ENCODE data around the gene DNAJB1. TPM values are rescaled to one million over a fixed set of nuclear protein-coding genes. Genes with fewer than 3 reads are reported as not detected.
"Not testable (repeated sequence)": the region's sequence is repeated elsewhere in the genome, so short reads cannot be mapped to it uniquely, and the experiment has no call there.

Gene DNAJB1
- total RNA-seq, 4 donors from 2014 or later = 96.2 to 107 (median 99.6) TPM

DNA sequence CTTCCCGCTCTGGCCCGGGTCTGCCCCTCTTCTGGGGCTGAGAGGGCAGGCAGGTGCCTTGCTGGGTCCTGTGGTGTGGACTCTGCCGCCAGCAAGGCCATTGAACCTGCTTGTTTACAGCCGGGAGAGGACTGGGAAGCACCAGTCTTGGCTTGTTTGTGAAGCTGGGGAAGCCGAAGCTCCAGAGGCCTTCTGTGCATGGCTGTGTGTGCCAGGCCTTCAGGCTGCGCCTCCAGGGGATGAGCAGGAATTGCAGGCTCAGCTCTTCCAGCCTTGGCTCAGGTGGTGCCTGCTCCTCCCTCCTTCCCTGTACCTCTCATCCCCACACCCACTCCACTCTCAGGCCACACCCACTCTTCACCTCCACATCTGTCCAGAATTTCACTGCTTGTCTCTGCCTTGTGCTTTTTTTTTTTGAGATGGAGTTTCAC is 36.2 kb upstream of the DNAJB1 start:
- TF ChIP-seq POLR2A (IDR thresholded peaks at IDR 0.05) = no peak
- TF ChIP-seq, protein P1, sequence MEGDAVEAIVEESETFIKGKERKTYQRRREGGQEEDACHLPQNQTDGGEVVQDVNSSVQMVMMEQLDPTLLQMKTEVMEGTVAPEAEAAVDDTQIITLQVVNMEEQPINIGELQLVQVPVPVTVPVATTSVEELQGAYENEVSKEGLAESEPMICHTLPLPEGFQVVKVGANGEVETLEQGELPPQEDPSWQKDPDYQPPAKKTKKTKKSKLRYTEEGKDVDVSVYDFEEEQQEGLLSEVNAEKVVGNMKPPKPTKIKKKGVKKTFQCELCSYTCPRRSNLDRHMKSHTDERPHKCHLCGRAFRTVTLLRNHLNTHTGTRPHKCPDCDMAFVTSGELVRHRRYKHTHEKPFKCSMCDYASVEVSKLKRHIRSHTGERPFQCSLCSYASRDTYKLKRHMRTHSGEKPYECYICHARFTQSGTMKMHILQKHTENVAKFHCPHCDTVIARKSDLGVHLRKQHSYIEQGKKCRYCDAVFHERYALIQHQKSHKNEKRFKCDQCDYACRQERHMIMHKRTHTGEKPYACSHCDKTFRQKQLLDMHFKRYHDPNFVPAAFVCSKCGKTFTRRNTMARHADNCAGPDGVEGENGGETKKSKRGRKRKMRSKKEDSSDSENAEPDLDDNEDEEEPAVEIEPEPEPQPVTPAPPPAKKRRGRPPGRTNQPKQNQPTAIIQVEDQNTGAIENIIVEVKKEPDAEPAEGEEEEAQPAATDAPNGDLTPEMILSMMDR (IDR thresholded peaks at IDR 0.05) = no peak
- no peak overlapping the region for H3K4me3 ChIP-seq (ENCODE audit: low read depth, poor library complexity, severe bottlenecking)
- DNase-seq (ENCODE audit: low spot score in 2 of 2) = peak in 1 of 2 donors; percentile 67
- intact Hi-C loops (cut with DNase I; ENCODE audit: low total_unique reads) = no loop called here
- 58 to 59% methylated on average over 3 to 5 of the region's 6 CpGs for WGBS, 2 donors

DNA sequence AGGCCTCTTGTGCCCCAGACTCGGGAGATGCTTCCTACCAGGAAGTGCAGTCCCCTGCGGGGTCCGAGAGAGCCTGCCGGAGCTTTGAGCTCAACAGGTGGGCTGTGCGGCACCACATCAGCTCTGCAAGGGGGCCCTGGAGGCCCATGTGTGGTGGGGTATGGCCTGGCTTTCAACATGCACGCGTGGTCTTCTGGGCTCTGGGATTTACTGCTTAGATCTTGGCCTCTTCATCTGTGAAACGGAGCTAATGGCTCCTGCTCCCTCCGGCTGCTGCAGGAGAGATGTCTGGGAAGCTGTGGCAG is 35.7 kb upstream of the DNAJB1 start:
- DNase-seq (ENCODE audit: low spot score in 2 of 2) = no peak
- no peak overlapping the region for H3K4me3 ChIP-seq (ENCODE audit: low read depth, poor library complexity, severe bottlenecking)
- 53 to 56% methylated on average over 5 to 7 of the region's 9 CpGs for WGBS, 2 donors
- intact Hi-C loops (cut with DNase I; ENCODE audit: low total_unique reads) = no loop called here
- TF ChIP-seq, protein P1 (IDR thresholded peaks at IDR 0.05) = no peak
- no peak for TF ChIP-seq POLR2A (IDR thresholded peaks at IDR 0.05)

DNA sequence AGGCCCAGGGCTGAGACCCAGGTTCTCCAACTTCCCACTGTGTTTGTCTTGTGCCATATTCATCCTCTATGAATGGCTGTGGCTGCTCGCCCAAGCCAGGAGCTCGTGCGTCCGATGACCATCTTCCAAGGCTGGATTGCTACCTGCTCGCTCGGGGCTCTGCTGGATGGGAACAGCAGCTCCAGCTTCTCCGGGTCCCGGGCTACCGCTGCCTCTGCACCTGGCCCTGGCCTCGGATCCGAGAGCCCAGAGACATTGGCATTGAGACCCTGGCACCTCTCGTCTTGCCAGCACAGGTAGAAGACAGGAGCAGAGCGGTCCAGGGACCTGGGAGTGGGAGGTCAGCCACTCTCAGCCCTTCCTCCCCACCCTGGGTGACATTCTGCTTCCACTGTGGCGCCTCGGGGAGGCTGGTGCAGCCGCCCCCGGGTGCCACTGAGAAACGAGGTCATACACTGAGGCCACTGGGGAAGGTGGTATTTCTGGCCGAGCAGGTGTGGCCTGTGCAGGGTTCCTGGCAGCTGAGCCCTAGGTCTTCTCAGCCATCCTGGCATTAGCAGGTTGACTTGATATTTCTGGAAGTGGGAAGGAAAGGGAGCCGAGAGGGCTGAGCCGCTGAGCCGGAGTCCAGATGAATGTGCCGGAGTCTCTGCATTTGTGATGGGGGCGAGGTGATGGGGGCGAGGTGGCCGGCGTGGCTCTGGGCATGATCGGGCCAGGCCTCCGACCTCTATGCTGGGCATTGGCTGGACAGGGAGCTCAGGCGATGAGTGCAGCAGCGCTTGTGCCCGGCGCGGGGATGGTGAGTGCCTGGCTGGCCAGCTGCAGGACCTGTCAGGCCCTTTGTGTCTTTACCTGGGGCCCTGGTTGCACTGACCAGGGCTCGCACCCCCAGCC is 35.1 kb upstream of the DNAJB1 start:
- TF ChIP-seq POLR2A (IDR thresholded peaks at IDR 0.05) = no peak
- TF ChIP-seq, protein P1 (IDR thresholded peaks at IDR 0.05) = no peak
- H3K4me3 ChIP-seq (ENCODE audit: low read depth, poor library complexity, severe bottlenecking) = no peak overlapping the region
- WGBS, 2 donors = 65 to 68% methylated on average over 30 to 31 of the region's 35 CpGs
- intact Hi-C loops (cut with DNase I; ENCODE audit: low total_unique reads) = no loop called here
- no peak for DNase-seq (ENCODE audit: low spot score in 2 of 2)

DNA sequence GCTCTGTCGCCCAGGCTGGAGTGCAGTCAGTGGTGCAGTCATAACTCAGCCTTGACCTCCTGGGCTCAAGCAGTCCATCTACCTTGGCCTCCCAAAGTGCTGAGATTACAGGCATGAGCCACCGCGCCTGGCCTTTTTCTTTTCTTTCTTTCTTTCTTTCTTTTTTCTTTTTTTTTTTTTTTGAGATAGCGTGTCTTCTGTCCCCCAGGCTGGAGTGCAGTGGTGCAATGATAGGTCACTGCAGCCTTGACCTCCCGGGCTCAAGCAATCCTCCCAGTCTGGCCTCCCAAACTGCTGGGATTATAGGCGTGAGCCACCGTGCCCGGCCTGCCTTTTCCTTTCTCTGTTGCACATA is 33.8 kb upstream of the DNAJB1 start:
- WGBS, 2 donors = 80 to 83% methylated on average over 8 of the region's 8 CpGs
- H3K4me3 ChIP-seq (ENCODE audit: low read depth, poor library complexity, severe bottlenecking); intact Hi-C loops (cut with DNase I; ENCODE audit: low total_unique reads); DNase-seq (ENCODE audit: low spot score in 2 of 2): not testable (repeated sequence)

DNA sequence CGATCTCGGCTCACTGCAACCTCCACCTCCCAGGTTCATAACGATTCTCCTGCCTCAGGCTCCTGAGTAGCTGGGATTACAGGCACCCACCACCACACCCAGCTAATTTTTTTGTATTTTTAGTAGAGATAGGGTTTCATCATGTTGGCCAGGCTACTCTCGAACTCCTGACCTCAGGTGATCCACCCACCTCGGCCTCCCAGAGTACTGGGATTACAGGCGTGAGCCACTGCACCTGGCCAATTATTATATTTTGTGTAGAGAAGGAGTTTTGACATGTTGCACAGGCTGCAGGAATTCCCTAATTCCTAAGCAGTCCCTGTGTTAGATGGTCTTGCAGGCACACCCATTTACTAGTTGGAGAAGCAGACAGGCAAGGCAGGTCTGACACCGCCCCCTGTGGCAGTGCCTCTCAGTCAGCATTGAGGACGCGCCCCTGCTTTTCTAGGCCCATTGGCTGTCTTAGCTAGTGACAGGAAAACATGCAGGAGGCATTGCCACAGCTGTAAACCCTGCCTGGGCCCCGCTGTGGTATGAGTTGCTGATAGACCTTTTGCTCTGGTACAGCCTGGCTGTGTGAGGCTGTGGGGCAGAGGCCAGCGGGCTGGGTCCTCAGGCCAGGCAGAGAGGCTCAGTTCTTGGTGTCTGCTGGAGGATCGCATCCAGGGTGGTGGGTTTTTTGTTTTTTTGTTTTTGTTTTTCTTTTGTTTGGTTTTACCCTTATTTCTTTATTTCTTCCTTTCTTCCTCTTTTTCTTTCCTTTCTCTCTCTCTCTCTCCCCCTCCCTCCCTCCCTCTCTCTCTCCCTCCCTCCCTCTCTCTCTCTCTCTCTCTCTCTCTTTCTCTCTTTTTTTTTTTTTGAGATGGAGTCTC is 33.2 kb upstream of the DNAJB1 start:
- 38 to 50% methylated on average over 10 to 12 of the region's 12 CpGs for WGBS, 2 donors
- H3K4me3 ChIP-seq (ENCODE audit: low read depth, poor library complexity, severe bottlenecking); intact Hi-C loops (cut with DNase I; ENCODE audit: low total_unique reads): not testable (repeated sequence)
- peak in 1 of 2 donors; percentile 74 for DNase-seq (ENCODE audit: low spot score in 2 of 2)

DNA sequence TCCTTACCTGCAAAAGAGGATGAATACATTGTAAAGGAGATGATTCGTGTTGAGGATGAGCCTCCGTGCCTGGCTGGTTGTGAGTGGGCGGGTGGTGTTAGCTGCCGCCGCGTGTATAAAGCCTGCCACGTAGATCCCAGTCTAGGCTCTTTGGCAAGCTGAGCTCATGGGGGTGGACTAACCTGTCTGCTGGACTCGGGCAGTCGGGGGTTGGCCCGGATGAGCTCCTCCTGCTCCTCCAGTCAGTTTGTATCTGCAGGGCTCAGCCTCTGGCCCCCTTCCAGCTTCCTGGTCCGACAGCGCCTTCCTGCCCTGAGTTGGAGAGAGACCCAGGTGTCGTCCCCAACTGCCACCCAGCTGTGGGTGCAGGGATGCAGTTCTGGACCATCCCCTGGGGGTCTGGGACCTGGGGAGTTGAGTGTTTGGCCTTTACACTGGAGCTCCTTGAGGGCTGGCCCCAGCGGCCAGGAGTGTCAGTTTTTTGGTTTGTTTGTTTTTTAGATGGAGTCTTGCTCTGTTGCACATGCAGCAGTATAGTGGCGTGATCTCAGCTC is 32.1 kb upstream of the DNAJB1 start:
- H3K4me3 ChIP-seq (ENCODE audit: low read depth, poor library complexity, severe bottlenecking) = no peak overlapping the region
- intact Hi-C loops (cut with DNase I; ENCODE audit: low total_unique reads) = no loop called here
- WGBS, 2 donors = 57 to 58% methylated on average over 14 to 15 of the region's 15 CpGs
- no peak for TF ChIP-seq POLR2A (IDR thresholded peaks at IDR 0.05)
- TF ChIP-seq, protein P1 (IDR thresholded peaks at IDR 0.05) = no peak
- DNase-seq (ENCODE audit: low spot score in 2 of 2) = no peak
